Measurements from ENCODE around the gene UBAC2. TPM values are rescaled to one million over a fixed set of nuclear protein-coding genes. Genes with fewer than 3 reads are reported as not detected.

The UBAC2 gene
- total and polyA plus RNA-seq, 2 of the 8 experiments (the other 6 are each of a cell fraction or from before 2014, with no cell fraction given) = 75.9 to 76.9 TPM

GRCh38 chr13:99390601-99391000, 189.9 kb downstream of the UBAC2 start (continued):
- TF ChIP-seq CHD7 (IDR thresholded peaks at IDR 0.05; ENCODE audit: insufficient replicate concordance, low read length) (no peak), YY1 (IDR thresholded peaks at IDR 0.05; ENCODE audit: low read depth, low read length) (no peak), MAX (IDR thresholded peaks at IDR 0.05) (no peak), USF2 (IDR thresholded peaks at IDR 0.05; ENCODE audit: low read length) (no peak), ZNF274 (IDR thresholded peaks at IDR 0.05; ENCODE audit: borderline replicate concordance, extremely low read depth, low read length) (no peak), NRF1 (IDR thresholded peaks at IDR 0.05; ENCODE audit: low read depth, low read length) (no peak), POU5F1 (IDR thresholded peaks at IDR 0.05; ENCODE audit: low read depth, low read length) (no peak)
